CD4-positive, alpha-beta T cell treated with Interferon gamma for 1 hour (primary cell): ENCODE data around the gene MMP1.
"Not testable (repeated sequence)": the region's sequence is repeated elsewhere in the genome, so short reads cannot be mapped to it uniquely, and the experiment has no call there.

ENCODE experiments used
- DNase-seq: peaks from one replicate; pipeline ENCODE4 v3.0.0-alpha.2; 2020

MMP1 gene

DNA sequence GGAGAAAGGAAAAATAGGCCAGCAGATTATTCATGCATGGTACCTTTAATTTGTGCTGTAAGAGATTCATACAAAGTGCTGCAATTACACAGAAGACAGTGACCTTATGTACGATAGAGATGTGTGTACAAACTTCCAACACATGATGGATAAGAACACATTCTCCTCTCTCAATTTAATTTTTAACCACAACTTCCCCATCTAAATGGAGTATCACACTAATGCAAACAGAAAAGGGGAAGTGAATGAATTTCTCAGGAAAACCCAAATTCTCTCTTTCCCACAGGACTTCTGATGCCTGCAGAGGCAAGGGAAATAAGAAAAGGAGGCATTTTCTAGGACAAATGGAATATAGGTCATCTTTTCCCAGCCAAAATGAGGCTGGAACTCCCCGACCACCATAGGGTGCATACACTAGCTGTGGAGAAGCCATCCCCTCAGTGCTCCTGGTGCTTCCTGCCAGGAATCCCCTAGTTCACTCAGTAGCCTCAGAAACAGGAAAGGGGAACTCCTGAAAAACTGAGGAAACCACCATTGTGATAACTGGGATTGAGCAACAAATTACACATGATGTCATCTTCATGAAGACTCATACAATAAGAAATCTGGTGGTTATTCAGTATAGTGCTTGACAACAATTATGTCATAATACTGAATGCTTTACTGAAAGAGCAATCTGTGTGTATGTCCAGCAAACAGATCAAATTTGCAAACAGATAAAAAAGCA, 40.0 kb downstream of the MMP1 start:
- DNase-seq, result peak; percentile 4

DNA sequence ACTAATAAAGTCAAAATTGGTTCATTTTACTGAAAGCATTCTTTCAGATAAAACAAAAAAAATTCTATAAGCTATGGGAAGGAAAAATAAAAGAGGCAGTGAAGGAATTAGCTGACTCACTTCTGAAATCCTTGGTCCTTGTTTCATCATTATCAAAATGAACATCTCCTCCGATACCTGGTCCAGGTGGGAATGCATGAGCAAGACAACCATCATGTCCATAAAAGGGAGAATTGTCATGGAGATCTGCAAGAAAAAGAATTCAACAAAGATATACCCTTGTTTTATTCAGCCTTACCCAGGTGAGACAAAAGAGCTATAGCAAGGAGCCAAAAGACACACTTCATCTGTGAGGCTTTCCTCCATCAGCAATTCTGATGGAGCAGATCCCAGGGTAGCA, 44.7 kb downstream of the MMP1 start:
- no peak for DNase-seq

DNA sequence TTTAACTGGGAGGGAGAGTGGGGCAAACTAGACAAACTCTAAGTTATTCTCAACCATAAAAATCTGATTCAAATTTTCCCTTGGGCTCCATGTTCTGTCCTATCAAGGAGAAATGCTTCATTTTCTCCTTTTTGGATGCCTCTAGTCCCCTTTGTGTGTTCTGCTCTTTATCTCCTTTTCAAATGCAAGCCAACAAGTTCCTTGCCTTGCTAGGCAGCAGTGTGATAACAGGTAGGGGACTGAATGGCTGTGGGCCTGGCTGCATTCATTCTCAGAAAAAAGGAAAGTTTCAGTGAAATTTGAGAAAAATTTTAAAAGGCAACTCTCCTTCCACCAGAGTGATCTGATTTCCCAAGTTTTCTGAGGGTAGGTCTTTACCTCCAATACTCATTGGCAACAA, 46.3 kb downstream of the MMP1 start:
- no peak for DNase-seq

DNA sequence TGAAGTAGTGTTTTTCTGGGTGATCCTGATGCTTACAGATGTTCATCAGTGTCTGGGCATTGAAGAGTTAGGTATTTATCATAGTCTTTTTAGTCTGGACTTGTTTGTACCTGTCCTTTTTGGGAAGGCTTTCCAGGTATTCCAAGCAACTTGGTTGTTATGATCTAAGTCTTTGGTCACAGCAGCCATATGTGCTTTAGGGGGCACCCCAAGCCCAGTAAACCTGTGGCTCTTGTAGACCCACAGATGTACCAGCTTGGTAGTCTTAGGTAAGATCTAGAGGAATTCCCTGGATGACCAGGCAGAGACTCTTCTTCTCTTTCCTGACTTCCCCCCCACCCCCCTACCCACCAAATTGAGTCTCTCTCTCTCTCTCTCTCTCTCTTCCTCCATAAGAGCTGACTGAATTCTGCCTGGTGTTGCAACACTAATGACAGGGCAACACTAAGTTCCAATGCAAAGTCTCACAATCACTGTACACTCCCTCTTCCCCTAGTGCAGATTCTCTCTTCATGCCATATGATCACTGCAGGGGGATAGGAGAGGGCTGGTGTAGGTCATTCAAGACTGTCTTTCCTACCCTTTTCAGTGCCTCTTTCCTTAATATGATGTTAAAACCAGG, 48.7 kb downstream of the MMP1 start:
- DNase-seq, result no peak

DNA sequence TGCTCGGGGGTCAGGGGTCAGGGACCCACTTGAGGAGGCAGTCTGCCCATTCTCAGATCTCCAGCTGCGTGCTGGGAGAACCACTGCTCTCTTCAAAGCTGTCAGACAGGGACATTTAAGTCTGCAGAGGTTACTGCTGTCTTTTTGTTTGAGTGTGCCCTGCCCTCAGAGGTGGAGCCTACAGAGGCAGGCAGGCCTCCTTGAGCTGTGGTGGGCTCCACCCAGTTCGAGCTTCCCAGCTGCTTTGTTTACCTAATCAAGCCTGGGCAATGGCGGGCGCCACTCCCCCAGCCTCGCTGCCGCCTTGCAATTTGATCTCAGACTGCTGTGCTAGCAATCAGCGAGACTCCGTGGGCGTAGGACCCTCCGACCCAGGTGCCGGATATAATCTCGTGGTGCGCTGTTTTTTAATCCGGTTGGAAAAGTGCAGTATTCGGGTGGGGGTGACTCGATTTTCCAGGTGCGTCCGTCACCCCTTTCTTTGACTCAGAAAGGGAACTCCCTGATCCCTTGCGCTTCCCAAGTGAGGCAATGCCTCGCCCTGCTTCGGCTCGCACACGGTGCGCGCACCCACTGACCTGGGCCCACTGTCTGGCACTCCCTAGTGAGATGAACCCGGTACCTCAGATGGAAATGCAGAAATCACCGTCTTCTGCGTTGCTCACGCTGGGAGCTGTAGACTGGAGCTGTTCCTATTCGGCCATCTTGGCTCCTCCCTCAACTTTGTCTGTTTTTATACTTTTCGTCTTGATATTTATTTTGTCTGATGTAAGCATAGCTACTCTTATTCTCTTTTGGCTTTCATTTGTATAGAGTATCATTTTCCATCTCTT, 51.0 kb downstream of the MMP1 start:
- DNase-seq, result not testable (repeated sequence)
